GM19468 (cell line): ENCODE measurements around the gene ATP10B.

Experiments
- ATAC-seq: cut with Tn5 transposase; IDR thresholded peaks from one replicate; pipeline ENCODE4 v1.9.1; 2021; ENCODE audit warnings: mild to moderate bottlenecking, moderate library complexity, moderate number of reproducible peaks; ENCODE audit not compliant: unreplicated experiment; ENCODE audit errors: extremely low read depth

Gene ATP10B

DNA sequence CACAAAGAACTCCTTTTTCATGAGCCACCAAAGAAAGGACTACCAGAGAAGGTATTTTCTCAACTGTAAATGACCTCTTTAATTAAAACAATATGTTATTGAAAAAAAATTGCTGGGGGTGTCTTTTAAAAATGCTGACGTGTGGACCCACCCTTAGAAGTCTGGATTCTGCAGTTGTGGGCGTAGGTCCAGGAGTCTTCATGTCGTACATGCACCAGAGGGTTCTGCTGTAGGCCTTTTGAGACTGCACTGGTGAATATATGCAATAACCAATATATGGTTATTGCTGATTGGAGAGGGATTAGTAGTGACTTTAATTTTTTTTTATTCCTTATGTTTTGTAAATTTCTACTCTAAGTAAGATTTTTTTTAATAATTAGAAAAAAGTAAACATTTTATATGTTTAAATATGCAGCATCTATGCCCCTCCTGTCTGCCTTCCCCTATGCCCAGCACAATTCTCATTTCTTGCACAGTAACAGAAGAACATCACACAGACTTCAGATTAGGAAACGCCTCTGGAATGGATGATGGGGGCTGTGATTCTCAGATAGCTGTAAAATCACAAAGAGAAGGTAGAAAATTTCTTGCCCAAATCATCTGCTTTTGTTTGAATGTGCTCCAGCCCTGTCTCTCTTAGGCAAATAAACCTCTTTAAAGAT lies 328.4 kb downstream of the ATP10B start:
- no peak for ATAC-seq

DNA sequence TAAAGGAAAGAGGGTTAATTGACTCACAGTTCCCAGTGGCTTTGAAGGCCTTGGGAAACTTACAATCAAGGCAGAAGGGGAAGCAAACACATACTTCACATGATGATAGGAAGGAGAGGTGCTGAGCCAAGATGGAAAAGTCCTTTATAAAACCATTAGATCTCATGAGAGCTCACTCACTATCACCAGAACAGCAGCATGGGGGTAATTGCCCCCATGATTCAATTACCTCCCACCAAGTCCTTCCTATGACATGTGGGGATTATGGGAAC lies 330.7 kb downstream of the ATP10B start:
- ATAC-seq = no peak

DNA sequence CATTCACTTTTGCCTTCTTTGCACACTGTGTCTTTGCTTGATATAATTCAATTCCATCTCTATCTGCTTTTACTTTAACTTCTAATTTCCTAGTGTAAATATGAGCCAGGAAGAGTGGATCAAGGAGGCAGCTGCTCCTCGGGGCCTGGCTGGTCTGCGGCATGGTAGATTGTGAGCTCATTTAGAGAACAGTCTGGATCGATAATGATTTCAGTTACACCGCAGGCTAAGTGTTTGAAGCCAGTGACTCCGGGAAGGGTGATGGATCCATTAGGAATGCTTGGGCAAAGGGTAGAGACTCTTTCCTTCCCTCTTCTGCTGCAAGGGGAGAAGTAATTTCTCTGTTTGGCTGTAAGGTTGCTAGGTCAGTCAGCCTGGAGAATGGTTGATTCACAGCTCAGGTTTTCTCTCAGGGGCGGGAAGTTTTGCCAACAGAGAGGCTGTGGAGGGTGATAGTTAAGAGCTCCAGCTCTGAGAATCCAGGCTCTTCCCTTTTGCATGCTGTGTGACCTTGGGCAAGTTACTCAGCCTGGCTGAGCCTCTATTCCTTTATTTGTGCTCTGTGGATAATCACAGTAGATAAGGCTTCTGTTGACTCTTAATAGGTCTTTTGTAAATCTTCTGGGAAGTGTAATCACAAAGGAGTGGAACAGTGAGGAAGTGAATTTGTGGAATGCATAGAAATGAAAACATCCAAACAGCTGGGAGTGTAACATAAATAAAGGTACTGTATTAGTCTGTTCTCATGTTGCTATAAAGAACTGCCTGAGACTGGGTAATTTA lies 331.2 kb downstream of the ATP10B start:
- ATAC-seq = no peak

DNA sequence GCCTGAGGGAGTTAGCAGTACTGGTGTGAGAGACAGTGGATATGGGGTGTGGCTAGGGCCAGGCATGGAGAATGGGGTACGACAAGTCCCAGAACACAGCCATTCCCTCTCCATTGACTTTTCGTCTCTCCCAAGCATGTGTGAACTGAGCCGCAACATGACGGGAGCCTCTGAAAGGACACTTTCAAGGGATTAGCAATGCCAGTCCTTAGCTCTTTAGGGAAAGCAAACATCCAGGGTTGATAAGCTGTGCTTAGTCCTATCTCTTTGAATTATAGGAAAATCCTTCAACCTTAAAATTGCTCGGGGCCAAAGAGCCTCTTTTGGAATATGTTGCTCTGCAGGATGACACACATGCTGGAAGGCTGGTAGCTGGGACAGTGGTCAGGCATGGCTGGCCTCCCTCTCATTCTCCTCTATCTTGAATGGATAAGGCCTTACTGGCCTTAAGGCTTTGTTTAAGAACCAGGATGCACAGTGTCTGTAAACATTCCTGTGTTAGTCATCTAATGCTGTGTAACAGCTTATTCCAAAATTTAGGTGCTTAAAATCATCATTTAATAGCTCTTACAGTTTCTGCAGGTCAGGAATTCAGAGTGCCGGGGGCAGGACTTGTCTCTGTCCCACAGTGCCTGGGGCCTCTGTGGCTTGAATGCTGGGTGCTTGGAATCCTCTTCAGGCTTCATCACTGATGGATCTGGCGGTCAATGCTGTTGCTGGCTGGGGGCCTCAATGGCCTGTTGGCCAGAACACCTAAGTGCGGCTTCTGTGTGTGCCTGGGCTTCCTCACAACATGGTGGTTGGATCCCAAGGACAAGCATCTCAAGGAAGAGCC lies 335.1 kb downstream of the ATP10B start:
- no peak for ATAC-seq

DNA sequence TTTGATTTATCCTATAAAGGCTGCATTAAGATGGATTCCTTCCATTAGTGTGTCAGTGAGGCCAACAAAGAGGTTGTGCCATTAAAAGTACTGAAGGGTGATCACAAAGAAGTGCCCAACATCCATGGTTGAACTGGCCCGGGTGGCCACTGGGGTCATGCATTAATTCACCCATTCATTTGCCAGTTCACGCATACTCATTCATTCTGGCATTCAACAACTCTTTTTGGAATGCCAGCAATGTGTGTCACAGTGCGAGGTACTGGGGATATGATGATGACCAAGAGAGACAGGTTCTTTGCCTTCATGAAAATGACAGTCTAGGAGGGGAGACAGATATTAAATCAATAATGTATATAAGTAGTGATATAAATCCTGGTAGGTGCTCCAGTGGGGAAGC lies 337.1 kb downstream of the ATP10B start:
- no peak for ATAC-seq

DNA sequence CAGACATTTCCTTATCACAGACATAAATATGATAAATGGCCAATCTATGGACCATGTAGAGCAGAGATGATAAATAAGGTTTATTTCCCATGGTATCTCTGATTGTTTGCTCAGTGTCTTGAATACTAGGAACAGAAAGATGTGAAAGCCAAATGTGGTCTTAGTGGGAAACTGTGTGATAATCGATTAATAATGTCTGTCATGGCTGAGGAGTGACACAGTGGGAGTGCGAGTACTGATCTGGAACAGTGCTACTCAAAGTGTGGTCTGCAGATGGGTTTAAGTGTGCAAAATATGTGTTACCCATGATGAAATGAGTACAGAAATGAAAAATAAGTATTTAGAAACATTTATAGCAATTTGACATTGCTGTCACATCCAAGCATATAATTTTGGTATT lies 337.8 kb downstream of the ATP10B start:
- no peak for ATAC-seq

GRCh38 chr5:160513485-160513884 lies 338.5 kb downstream of the ATP10B start:
- no peak for ATAC-seq
